ENCODE data around the gene MATN4.

Gene MATN4

DNA sequence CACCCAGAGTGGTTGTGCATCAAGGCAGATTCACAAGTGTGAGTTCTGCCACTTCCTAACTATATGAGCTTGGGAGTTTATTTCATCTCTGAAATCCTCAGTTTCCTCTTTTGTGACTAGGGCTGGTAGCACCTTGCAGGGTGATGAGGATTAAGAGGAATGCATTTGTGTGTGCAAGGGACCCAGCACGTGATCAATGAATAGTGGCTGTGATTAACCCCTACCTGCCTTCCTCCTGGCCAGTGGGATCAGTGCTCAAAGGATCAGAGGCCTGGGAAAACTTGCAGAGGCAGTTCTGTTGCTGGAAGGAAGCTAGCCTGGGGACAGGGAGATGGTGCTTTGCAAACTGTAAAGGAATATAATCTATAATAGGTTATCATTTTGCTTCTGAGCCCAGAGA, 32.9 kb upstream of the MATN4 start:
- no peak for DNase-seq (ENCODE audit: low read depth, low spot score)

DNA sequence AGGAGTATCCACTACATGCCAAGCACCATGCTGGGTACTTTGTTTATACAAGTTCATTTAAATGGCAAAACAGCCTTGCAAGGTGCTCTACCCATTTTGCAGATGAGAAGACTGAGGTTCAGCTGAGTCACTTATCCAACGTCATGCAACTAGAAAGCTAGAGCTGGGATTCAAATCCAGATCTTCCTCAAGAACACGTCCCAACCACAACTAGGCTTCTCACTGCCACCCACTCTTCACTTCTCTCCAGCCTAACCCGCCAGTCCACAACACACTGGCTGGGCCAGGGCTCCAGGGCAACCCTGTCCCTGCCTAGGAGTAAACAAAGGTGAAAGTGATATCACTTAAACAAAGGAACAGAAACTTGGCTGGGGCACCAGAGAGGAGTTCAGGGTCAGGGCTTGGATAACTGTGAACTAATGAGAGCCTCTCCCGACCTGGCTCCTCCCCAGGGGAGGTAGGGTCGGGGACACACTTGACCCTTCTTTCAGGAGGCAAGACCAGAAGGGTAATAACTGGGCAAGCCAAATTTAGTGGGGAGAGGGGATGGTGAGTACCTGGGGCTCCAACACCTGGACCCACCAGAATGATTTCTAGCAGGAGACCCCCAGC, 32.2 kb upstream of the MATN4 start:
- no peak for DNase-seq (ENCODE audit: low read depth, low spot score)

DNA sequence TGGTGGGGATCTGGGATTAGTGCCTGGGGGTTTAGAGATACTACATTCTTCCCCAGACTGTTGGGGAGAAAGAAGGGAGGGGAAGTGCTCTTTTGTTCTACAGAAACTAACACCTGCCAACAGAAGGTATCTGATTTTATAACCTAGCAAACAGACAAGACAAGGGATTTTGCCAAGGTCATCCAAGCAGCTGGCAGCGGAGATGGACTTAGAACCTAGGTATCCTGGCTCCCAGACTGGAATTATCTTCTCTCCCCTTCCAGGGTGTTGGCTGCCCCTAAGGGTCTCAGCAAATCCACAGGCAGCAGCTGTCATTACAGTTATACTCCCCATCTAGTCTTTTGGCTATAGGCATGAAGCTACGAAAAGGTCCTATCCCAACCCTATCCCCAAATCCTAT, 31.7 kb upstream of the MATN4 start:
- no peak for DNase-seq (ENCODE audit: low read depth, low spot score)

DNA sequence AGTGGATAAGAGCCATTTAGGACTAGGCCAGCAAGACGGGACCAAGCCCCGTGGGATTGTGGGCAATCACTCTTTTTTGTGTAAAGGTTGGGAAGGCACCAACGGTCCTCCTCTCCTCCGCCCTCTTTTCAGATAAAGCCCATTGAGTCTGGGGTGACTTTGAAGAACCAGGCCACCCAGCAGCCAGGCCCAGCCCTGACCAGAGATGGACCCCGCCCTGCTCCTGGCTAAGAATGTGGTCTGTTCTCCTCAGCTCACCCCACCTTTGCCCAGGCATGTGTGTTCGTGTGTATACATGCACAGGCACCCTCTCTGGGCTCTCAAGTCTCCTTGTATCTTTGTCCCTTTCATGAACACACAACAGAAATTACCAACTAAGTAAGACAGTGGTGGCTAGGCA, 31.0 kb upstream of the MATN4 start:
- DNase-seq (ENCODE audit: low read depth, low spot score), result no peak

DNA sequence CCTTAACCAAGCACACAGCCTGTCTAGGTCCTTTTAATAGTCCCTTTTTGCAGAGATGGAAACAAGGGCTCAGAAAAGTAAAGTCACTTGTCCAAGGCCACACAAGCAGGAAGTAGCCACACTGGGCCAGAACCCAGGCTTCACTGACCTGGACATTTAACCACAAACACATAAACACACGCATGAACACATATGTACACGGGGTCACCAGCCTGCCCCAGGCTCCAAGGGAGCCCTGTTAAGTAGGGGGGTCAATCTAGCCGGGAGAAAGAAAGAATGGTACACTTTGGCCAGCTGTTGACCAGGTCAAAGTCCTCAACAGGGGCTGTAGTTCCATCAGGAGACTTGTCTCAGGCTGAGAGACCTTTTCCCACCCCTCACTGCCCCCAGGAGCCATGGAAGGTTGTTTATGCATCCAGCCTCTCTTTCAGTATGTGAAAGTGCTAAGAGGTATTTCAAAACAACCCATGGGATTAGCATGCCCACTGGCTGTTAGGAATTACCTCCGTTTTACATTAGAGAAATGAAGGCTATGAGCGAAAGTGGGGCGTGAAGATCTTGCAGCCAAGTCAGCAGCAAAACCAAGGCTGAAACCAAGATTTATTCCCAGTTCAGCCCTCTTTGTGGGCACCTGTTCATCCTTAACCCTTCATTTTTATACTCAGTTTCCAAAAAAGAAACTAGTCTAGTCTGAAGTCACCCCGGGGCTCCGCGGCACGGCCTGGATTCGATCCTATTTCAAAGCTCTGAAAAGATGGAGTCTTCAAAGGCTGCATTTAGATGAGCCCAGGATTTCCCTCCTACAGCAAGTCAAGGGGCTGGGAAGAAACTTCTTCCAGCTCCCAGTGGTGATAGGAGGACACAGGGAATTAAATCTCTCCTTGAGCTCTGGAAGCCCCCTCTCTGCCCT, 30.3 kb upstream of the MATN4 start:
- DNase-seq (ENCODE audit: low read depth, low spot score), result no peak

DNA sequence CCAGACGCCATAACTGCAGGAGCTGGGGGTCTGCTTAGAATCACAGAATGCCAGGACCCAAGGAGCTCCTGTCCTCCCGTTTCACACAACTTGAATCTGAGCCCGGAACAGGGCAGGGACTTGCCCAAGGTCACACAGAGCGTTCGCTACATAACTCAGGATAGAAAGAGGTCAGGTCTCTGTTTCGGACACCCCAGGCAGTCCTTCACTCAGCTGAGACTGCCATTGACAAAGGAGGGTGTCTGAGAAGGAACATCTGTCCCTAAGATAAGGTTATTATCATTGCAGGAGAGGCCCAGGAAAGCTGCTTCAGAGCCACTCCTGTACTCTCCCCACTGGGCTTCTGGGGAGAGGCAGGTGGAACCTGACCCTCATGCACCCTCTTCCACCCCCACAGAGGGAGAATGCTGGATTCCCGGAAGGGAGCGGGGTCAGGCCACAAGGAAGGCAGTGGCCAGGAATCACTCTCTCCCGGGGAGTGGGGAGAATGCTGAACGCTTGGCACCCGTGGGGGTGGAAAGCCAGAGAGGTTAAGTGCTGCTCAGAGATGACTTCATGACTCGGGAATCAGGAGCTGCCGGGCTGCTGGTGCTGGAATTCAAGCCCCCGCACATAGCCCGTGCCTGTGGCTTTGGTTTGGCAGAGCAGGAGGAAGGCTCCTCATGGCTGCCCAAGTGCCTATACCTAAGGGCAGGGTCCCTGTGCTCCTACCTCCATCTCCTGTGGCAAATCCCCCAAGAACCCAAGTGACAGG, 29.4 kb upstream of the MATN4 start:
- no peak for DNase-seq (ENCODE audit: low read depth, low spot score)

DNA sequence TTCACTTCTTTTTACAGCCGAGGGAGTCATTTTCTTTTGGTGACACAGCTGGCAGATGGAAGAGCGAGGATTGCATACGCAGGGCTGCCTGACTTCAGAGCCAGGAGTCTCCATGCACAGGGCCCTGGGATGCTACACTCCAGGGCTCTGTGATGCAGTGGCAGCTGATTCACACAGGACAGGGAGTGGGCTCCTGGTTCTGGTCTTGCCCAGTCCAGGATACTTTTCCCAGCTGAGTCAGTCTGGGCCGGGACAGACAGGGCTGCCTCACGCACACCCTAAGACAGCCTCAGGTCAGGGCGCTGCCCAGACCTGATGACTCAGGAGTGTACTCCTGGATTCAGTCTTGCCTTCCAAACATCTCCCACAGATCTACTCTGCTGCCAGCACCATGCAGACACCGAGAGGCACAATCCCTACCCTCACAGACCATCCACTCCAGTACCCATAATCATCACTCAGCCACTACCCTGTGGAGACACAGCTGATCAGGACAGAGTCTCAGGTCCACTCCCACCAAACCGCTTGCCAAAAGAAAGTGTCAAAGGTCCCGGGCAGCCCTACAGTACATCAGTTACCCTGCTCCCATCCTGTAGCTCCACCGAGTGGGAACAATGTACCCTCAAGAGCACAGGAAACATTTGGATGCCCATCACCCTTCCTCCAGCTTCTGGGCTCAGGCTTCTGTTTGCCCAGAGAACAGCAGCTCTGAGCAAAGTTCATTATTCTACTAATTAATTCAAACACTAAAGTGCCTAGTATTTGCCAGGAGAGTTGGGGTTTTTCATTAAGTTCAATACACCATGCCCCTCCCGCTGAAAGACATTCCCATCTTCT, 28.6 kb upstream of the MATN4 start:
- no peak for DNase-seq (ENCODE audit: low read depth, low spot score)

DNA sequence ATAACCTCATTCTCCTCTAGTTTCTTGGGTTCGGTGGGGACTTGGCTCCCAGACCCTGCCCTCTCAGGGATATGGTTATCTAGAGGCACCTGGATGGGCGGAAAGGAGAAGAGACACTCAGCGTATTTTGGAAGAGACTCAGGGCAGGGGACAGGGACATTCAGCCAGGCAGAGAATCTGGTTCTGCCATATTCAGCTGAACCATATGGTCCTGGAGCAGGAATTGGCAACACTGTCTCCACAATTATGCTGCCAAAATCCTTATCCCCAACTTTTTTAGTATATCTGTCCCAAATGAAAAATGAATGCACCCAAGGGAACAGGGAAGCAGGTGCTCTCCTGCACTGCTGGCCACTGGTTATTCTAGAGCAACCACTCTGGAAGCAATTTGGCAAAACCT, 22.4 kb upstream of the MATN4 start:
- no peak for DNase-seq (ENCODE audit: low read depth, low spot score)

DNA sequence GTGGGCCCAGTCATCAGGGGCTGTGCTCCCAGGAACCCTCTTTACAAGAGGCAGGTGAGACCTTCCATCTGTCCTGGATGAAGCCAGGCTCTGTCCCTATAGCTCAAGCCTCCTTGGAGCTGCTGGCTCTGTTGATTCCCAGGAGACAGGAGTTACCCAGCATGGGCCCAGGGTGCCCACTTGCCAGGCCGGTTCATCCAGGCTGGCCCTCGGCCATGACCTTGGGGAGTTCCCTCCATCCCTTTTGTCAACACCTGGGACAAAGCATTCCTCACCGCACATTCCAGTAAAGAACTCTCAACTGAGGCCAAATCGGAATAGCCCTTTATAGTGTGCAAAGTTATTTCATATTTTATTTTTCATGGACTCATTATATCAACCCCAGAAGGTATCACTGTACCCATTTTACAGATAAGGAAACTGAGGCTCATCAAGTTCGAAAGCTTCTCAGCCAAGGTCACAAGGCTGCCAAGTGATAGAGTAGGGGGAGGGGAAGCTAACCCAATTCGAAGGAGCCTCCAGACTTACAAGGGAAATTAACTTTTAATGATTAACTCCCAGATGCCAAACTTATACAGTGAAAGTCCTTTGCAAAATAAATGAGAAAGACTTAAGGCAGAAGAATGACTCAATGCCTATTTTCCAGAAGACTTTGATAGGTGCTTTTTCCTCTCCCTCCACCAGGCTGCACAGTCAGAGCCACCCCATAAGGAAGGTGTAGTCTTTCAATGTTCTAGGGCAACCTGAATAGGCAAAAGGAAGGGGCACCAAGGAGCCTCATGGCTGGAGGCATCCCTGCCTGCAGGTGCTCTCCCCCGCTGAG, 21.6 kb upstream of the MATN4 start:
- no peak for DNase-seq (ENCODE audit: low read depth, low spot score)

DNA sequence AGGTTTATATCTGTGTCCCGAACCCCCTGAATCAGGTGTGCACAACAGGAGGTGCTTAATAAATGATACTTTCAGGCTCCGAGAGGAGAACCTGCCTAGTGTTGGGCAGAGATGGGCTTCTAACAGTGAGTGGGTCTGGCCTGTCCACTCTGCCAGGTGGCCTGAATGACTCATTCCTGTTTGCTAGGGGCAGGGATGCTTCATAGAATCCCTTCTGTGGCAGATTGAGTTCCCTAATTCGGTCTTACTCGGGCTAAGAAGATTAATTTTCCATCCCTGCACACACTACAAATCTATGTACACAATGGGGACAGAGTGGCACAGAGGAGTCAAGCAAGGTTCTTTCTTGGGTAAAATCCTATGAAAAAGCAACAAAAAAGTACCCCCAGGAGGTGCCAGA, 20.4 kb upstream of the MATN4 start:
- DNase-seq (ENCODE audit: low read depth, low spot score), result no peak

DNA sequence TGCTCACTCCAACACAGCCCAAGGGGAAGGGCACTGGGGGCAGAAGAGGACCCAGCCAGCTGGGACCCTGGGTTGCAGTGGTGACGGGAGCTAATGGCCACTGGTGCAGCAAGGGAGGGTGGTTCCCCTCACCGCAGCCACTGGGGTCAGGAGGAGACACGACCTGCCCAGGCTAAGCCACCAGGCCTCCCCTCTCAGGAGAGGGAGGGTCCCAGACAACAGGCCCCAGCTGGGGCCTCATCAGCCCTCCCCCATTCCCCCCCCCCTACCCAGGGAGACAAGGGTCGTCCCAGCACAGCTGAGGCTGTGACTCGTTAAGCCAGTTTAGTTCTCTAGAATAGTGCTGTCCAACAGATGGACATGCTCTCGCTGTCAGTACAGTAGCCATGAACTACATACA, 17.3 kb upstream of the MATN4 start:
- DNase-seq (ENCODE audit: low read depth, low spot score), result no peak

DNA sequence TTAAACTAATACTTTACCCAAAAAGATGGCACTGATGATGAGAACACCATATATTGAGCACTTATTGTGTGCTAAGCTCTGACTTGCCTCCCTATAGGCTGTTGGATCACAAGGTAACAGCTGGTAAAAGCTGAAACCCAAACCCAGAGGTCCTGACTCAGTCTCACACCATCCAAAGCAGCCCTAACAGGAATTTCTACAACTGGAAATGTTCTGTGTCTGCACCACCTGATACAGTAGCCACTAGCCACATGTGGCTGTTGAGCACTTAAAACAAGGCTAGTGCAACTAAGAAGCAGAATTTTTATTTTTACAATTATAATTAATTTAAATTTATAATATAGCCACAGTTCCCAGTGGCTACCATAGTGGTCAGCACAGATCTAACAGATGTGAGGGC, 15.6 kb upstream of the MATN4 start:
- DNase-seq (ENCODE audit: low read depth, low spot score), result no peak

DNA sequence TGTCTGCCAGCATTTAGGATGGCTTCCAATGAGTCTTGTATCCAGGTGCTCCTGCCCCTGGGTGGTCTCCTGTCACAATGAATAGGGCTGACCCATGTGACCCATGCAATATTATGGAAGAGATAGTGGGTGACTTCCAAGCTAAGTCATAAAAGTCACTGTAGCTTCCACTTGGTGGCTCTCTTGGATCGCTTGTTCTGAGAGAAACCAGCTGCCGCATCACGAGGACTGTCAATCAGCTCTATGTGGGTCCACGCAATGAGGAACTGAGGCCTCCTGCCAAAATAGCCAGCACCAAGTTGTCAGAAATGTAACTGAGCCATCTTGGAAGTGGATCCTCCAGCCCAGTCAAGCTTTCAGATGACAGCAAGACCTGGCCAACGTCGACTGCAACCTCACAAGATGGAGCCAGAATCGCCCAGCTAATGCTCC, 14.9 kb upstream of the MATN4 start:
- no peak for DNase-seq (ENCODE audit: low read depth, low spot score)

DNA sequence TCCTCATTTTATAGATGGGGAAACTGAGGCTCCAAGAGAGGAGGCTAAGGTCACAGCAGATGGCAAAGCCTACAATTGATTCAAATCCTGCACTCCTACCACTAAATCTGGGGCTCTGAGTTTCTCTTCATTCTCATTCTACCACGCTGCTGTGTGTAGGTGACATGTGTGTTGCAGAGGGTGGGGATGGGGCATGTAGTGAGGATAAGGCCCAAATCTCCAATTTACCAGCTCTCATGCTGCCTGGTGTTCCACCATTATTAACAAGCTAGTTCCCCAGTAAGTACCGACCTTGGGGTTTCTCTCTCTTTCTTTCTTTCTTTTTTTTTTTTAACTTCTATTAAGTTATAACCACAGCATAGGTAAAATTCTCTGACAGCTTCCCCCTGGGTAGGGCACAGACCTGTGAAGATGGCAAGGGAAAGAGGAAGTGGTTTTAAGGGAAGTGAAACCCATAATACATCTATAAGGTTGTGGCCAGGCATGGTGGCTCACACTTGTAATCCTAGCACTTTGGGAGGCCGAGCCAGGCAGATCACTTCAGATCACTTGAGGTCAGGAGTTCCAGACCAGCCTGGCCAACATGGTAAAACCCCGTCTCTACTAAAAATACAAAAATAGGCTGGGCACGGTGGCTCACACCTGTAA, 13.0 kb upstream of the MATN4 start:
- no peak for DNase-seq (ENCODE audit: low read depth, low spot score)

DNA sequence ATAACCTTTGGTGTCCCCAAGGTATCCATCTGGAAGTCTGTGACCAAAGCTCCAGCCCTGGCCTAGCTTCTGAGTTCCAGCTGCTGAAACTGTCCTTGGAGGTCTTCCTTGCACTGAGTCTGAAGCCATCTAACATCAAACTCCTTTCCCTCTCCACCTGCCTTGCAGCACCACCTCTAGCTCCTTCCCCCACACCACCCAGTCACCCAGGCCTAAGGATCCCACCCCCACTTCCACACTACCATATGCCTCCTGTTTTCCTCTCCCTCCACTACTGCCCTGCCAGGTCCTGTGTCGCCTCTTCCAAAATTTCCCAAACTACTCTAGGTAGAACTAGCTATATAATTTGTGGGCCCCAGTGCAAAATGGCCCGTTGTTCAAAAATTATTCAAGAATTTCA, 10.8 kb upstream of the MATN4 start:
- no peak for DNase-seq (ENCODE audit: low read depth, low spot score)

DNA sequence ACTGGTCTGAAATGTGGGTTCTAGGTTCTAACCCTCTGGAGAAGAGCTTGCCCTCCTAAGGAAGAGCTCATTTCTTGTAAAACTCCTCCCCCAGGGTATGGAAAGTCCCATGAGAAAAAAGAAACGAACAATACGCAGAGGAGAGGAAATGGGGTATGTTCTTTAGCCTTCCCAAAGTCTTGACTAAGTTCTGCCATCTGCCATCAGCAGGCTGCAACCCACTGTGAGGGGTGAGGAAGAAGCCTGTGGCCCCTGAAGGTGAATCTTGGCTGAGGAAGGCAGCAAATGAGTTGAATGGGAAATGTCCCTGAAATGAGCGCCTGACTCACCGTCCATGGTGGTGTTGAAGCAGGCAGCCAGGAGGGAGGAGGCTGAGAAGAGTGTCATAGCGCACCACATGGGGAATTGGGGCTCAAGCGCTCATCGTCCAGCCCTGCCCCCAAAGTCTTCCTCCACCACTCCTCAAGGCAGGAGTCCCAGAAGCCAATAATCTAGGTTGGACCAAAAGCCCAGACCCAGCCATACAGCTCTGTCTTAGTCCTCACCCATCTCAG, 10.4 kb upstream of the MATN4 start:
- no peak for DNase-seq (ENCODE audit: low read depth, low spot score)

DNA sequence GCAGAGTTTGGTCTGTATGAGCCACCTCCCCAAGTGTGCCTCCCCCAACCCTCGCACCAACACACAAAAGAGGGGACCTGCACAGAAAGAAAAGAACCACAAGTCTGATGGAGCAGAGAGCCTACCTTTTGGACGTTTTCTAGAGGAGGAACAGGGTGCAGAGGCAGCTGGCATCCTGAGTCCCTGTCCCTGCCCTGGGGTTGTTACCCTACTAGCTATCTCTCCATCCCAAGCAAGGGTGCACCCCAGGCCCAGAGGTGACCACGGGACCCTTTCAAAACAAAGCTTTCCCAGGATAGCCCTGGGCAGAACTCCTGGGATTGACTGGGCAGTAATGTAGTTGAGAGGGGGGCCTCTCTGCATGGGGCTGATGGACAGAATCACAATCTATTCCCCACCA, 9.7 kb upstream of the MATN4 start:
- no peak for DNase-seq (ENCODE audit: low read depth, low spot score)

DNA sequence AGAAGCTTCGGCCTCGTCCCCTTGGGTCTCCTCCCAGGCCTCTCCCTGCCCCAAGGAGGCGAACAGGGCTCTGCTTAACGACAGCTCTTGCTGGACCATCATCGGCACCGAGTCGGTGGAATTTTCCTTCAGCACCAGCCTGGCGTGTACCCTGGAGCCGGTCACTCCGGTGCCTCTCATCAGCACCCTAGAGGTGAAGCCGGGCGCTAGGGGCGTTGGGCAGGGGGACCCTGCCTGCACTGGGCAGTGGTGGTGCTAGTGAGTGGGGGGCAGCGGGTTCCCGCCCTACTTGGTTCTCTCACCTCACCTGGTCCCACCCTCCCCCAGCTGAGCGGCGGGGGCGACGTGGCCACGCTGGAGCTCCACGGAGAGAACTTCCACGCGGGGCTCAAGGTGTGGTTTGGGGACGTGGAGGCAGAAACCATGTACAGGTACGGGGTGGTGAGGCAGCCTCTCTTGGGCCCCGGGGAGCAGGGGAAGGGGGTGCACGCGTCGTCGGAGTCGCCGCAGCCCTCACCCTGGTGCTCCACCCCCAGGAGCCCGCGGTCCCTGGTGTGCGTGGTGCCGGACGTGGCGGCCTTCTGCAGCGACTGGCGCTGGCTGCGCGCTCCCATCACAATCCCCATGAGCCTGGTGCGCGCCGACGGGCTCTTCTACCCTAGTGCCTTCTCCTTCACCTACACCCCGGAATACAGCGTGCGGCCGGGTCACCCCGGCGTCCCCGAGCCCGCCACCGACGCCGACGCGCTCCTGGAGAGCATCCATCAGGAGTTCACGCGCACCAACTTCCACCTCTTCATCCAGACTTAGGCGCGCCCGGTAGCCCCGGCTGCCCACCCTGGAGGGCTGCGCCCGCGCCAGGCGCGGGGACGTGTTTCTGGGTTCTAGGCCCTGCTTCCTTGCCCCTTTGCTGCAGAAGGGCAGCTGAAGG, 8.3 kb upstream of the MATN4 start:
- DNase-seq (ENCODE audit: low read depth, low spot score), result no peak

DNA sequence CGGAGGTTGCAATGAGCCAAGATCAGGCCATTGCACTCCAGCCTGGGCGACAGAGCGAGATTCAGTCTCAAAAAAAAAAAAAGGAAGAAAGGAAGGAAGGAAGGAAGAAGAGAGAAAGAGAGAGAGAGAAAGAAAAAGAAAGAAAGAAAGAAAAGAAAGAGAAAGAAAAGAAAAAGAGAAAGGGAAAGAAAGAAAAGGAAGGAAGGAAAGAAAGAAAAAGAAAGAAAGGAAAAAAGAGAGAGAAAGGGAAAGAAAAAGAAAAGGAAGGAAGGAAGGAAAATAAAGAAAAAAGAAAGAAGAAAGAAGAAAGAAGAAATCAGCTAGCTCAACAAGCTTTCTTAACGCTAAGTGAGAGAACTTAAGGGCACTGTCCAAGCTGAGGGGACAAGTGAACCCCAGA, 7.6 kb upstream of the MATN4 start:
- no peak for DNase-seq (ENCODE audit: low read depth, low spot score)
